ENCODE results near the gene SSX2IP.
"Not testable (repeated sequence)": the region's sequence is repeated elsewhere in the genome, so short reads cannot be mapped to it uniquely, and the experiment has no call there.

SSX2IP gene

GRCh38 chr1:84606977-84607376 is 83.3 kb downstream of the SSX2IP start:
- no peak for DNase-seq (ENCODE audit: low spot score)
- Mint-ChIP-seq H3K27me3 (ENCODE audit: low read depth) (no peaks in the 10 kb centered on the region), H3K4me1 (ENCODE audit: low read depth) (no peaks in the 10 kb centered on the region), H3K9me3 (peaks cover 53% of the 10 kb centered on the region), H3K4me3 (no peak overlapping the region), H3K27ac (no peak overlapping the region), H3K36me3 (ENCODE audit: low read depth) (peaks cover 11% of the 10 kb centered on the region)

DNA sequence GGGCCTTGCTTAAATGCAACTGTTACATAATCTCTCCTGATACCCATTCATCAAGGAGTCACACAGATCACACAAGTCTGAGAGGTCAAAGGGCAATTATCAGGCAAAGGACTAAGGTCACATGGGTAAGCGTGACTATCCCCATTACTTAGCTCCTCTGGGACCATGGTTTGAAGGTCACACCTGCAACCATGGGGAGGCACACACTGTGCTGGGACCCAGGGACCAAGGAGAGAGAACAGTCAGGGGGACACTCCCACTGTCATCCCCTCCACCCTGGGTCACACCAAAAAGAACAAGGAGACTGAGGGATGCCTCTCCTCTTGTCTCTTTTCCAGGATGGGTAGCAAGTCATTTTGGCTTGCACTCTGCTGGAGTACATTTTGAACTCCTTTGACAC is 85.1 kb downstream of the SSX2IP start:
- Mint-ChIP-seq H3K9me3 (peaks cover 46% of the 10 kb centered on the region), H3K4me3 (no peak overlapping the region), H3K27ac (no peak overlapping the region), H3K36me3 (ENCODE audit: low read depth) (peaks cover 12% of the 10 kb centered on the region), H3K4me1 (ENCODE audit: low read depth) (peaks cover 4% of the 10 kb centered on the region), H3K27me3 (ENCODE audit: low read depth) (no peaks in the 10 kb centered on the region)
- DNase-seq (ENCODE audit: low spot score), result no peak

- DNase-seq (ENCODE audit: low spot score), result no peak
- Mint-ChIP-seq H3K36me3 (ENCODE audit: low read depth) (peaks cover 12% of the 10 kb centered on the region), H3K9me3 (peaks cover 46% of the 10 kb centered on the region), H3K27ac (no peak overlapping the region), H3K27me3 (ENCODE audit: low read depth) (no peaks in the 10 kb centered on the region), H3K4me3 (no peak overlapping the region), H3K4me1 (ENCODE audit: low read depth) (peaks cover 11% of the 10 kb centered on the region)
These were observed 86.1 kb downstream of the SSX2IP start for GRCh38 chr1:84603941-84604830.

- DNase-seq (ENCODE audit: low spot score), result no peak
- Mint-ChIP-seq H3K4me1 (ENCODE audit: low read depth) (peaks cover 20% of the 10 kb centered on the region), H3K27ac (no peak overlapping the region), H3K27me3 (ENCODE audit: low read depth) (no peaks in the 10 kb centered on the region), H3K9me3 (peaks cover 45% of the 10 kb centered on the region), H3K4me3 (no peak overlapping the region), H3K36me3 (ENCODE audit: low read depth) (peaks cover 12% of the 10 kb centered on the region)
These were observed 87.0 kb downstream of the SSX2IP start for GRCh38 chr1:84603223-84603622.

GRCh38 chr1:84600796-84601195 is 89.5 kb downstream of the SSX2IP start:
- H3K36me3 Mint-ChIP-seq (ENCODE audit: low read depth), result peaks cover 11% of the 10 kb centered on the region
- H3K27ac Mint-ChIP-seq, result no peak overlapping the region
- peaks cover 32% of the 10 kb centered on the region for H3K9me3 Mint-ChIP-seq
- no peak overlapping the region for H3K4me3 Mint-ChIP-seq
- no peaks in the 10 kb centered on the region for H3K27me3 Mint-ChIP-seq (ENCODE audit: low read depth)
- peaks cover 20% of the 10 kb centered on the region for H3K4me1 Mint-ChIP-seq (ENCODE audit: low read depth)
- no peak for DNase-seq (ENCODE audit: low spot score)

GRCh38 chr1:84598846-84599741 is 91.2 kb downstream of the SSX2IP start:
- peak overlapping the region; percentile 74 for H3K27ac Mint-ChIP-seq
- H3K4me1 Mint-ChIP-seq (ENCODE audit: low read depth), result peaks cover 20% of the 10 kb centered on the region
- peak overlapping the region; percentile 10 for H3K4me3 Mint-ChIP-seq
- DNase-seq (ENCODE audit: low spot score), result no peak
- peaks cover 4% of the 10 kb centered on the region for H3K36me3 Mint-ChIP-seq (ENCODE audit: low read depth)
- peaks cover 22% of the 10 kb centered on the region for H3K9me3 Mint-ChIP-seq
- H3K27me3 Mint-ChIP-seq (ENCODE audit: low read depth), result no peaks in the 10 kb centered on the region

GRCh38 chr1:84598418-84598817 is 91.8 kb downstream of the SSX2IP start:
- Mint-ChIP-seq H3K4me3 (no peak overlapping the region), H3K4me1 (ENCODE audit: low read depth) (peaks cover 20% of the 10 kb centered on the region), H3K27me3 (ENCODE audit: low read depth) (no peaks in the 10 kb centered on the region), H3K9me3 (peaks cover 20% of the 10 kb centered on the region), H3K27ac (peak overlapping the region; percentile 17), H3K36me3 (ENCODE audit: low read depth) (peaks cover 4% of the 10 kb centered on the region)
- no peak for DNase-seq (ENCODE audit: low spot score)

DNA sequence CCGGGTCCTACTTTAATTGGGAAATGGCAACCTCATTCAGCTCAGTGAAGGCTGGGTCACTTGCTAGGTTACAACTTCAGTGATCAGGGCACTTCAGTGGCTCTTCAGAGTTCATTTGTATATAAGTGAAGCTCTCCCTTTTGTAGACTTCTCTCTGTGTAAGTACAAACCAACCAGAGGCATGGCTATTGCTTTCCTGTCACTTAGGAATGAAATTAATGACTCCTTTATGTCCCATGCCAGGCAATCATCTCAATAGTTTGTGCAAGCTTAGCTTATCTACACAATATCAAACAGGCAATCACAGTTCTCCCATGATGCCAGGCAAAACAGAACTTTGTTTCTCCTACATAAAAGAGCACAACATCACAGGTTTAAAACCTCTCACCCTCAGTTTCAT is 93.2 kb downstream of the SSX2IP start:
- DNase-seq (ENCODE audit: low spot score), result no peak
- H3K9me3 Mint-ChIP-seq, result peaks cover 24% of the 10 kb centered on the region
- no peaks in the 10 kb centered on the region for H3K27me3 Mint-ChIP-seq (ENCODE audit: low read depth)
- H3K4me3 Mint-ChIP-seq, result no peak overlapping the region
- peaks cover 20% of the 10 kb centered on the region for H3K4me1 Mint-ChIP-seq (ENCODE audit: low read depth)
- no peak overlapping the region for H3K27ac Mint-ChIP-seq
- H3K36me3 Mint-ChIP-seq (ENCODE audit: low read depth), result peaks cover 4% of the 10 kb centered on the region

DNA sequence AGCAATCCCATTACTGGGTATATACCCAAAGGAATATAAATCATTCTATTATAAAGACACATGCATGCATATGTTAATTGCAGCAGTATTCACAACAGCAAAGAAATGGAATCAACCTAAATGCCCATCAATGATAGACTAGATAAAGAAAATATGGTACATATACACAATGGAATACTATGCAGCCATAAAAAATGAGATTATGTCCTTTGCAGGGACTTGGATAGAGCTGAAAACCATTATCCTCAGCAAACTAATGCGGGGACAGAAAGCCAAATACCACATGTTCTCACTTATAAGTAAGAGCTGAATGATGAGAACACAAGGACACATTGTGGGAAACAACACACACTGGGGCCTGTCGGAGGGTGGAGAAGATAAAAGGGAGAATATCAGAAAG is 95.3 kb downstream of the SSX2IP start:
- Mint-ChIP-seq H3K4me1 (ENCODE audit: low read depth) (peaks cover 16% of the 10 kb centered on the region), H3K9me3 (peaks cover 26% of the 10 kb centered on the region)
- H3K36me3 Mint-ChIP-seq (ENCODE audit: low read depth); H3K27me3 Mint-ChIP-seq (ENCODE audit: low read depth); DNase-seq (ENCODE audit: low spot score); H3K27ac Mint-ChIP-seq; H3K4me3 Mint-ChIP-seq: not testable (repeated sequence)
